Sigmoid colon (tissue), 7 donors: ENCODE results near the gene RIPOR1. TPM values are rescaled to one million over a fixed set of nuclear protein-coding genes. Genes with fewer than 3 reads are reported as not detected.
"Not testable (repeated sequence)": the region's sequence is repeated elsewhere in the genome, so short reads cannot be mapped to it uniquely, and the experiment has no call there.

Source experiments
- DNase-seq: peaks from one replicate; pipeline ENCODE4 v3.0.0-alpha.2; 2019
- H3K27ac ChIP-seq, 4 donors: fragments of 200-600 bp; sonication (generic); one replicate each; pipeline ENCODE4 v1.5.1; 2016 to 2019; ENCODE audit warnings: mild to moderate bottlenecking in 1 of 4
- H3K27me3 ChIP-seq, 3 donors: fragments of 200-600 bp; sonication (generic); one replicate each; pipeline ENCODE4 v1.5.1; 2019; ENCODE audit warnings: mild to moderate bottlenecking in 1 of 3
- H3K36me3 ChIP-seq, 4 donors: fragments of 200-600 bp; sonication (generic); one replicate each; pipeline ENCODE4 v1.5.1; 2016 to 2019
- H3K4me1 ChIP-seq, 4 donors: fragments of 200-600 bp; sonication (generic); one replicate each; pipeline ENCODE4 v1.5.1; 2017 to 2019
- H3K4me3 ChIP-seq, 4 donors: fragments of 200-600 bp; sonication (generic); one replicate each; pipeline ENCODE4 v1.5.1; 2017 to 2019; ENCODE audit warnings: mild to moderate bottlenecking in 2 of 4, moderate library complexity in 1 of 4
- H3K9me3 ChIP-seq, 4 donors: fragments of 200-600 bp in 3 of 4; sonication (generic) in 3 of 4; one replicate each; pipeline versions ENCODE4 v1.5.1 to v1.6.1; 2013 to 2019
- EP300 ChIP-seq, 4 donors: sonication (generic); formaldehyde crosslinking; IDR thresholded peaks; one replicate each; pipeline ENCODE4 v1.6.1; 2017; ENCODE audit warnings: antibody characterized with exemption in 4 of 4
- POLR2A ChIP-seq, 2 donors: fragments of 450-650 bp; IDR thresholded peaks; one replicate each; pipeline ENCODE4 v1.6.1; 2016; ENCODE audit warnings: antibody characterized with exemption in 2 of 2, mild to moderate bottlenecking in 2 of 2, moderate library complexity in 2 of 2
- POLR2AphosphoS5 ChIP-seq, 4 donors: sonication (generic); formaldehyde crosslinking; IDR thresholded peaks; one replicate each; pipeline ENCODE4 v1.6.1; 2017; ENCODE audit warnings: antibody characterized with exemption in 4 of 4
- WGBS, 2 donors: extraction: QIAGEN DNeasy Blood & Tissue Kit; methylation state at CpG; one replicate each; pipeline ENCODE4 v1.1.7; 2013; 5-methylcytosine and 5-hydroxymethylcytosine counted together
- intact Hi-C: fragments of 100-400 bp; cut with DNase I; formaldehyde crosslinking; loops from one replicate; pipeline ENCODE4 v1.15.1; 2023
- polyA plus RNA-seq, 3 donors: library from polyadenylated mRNA; stranded (reverse); fragments of 200-250 nt; gene quantifications; one replicate each; pipeline ENCODE4 v1.2.3, GENCODE V29; 2013
- total RNA-seq, 4 donors: library from RNA; depleted of rRNA; stranded (reverse); fragments of >200 nt; gene quantifications; one replicate each; pipeline ENCODE4 v1.1.0, GENCODE V29; 2016
- TF ChIP-seq, protein P1 (sequence below), 4 experiments: fragments of 450-650 bp in 3 of 4; fragments of 200-600 bp in 1 of 4; IDR thresholded peaks; one replicate each; pipeline ENCODE4 v1.5.1; 2016 to 2019; ENCODE audit warnings: antibody characterized with exemption in 4 of 4, mild to moderate bottlenecking in 3 of 4, moderate library complexity in 2 of 4
- donor health status: healthy with polysubstance abuse.
- donor health status: Bipolar disorder and iron deficiency.
- donor health status: healthy.

The RIPOR1 gene
- total and polyA plus RNA-seq, 7 donors, result 10.2 to 60.9 (median 26.7) TPM

GRCh38 chr16:67482233-67482924 is 46.2 kb upstream of the RIPOR1 start:
- H3K27ac ChIP-seq, result peak overlapping the region; percentile 80 to 98 (median 94)
- peaks cover 0 to 8% (median 0%) of the 10 kb centered on the region in 4 donors for H3K36me3 ChIP-seq
- H3K4me1 ChIP-seq, result peaks cover 0 to 45% (median 40%) of the 10 kb centered on the region in 4 donors
- DNase-seq, result no peak
- intact Hi-C loops, result loop anchor here (5.0 kb wide), 2 partner anchors 40 to 185 kb away; partner anchors contain the start of genes C16orf86 and ENKD1
- WGBS, 2 donors, result 76 to 84% methylated on average over 25 of the region's 25 CpGs
- TF ChIP-seq POLR2AphosphoS5 (IDR thresholded peaks at IDR 0.05) (no peak), EP300 (IDR thresholded peaks at IDR 0.05) (no peak), POLR2A (IDR thresholded peaks at IDR 0.05) (no peak)
- TF ChIP-seq, protein P1, sequence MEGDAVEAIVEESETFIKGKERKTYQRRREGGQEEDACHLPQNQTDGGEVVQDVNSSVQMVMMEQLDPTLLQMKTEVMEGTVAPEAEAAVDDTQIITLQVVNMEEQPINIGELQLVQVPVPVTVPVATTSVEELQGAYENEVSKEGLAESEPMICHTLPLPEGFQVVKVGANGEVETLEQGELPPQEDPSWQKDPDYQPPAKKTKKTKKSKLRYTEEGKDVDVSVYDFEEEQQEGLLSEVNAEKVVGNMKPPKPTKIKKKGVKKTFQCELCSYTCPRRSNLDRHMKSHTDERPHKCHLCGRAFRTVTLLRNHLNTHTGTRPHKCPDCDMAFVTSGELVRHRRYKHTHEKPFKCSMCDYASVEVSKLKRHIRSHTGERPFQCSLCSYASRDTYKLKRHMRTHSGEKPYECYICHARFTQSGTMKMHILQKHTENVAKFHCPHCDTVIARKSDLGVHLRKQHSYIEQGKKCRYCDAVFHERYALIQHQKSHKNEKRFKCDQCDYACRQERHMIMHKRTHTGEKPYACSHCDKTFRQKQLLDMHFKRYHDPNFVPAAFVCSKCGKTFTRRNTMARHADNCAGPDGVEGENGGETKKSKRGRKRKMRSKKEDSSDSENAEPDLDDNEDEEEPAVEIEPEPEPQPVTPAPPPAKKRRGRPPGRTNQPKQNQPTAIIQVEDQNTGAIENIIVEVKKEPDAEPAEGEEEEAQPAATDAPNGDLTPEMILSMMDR (IDR thresholded peaks at IDR 0.05), result no peak
- no peaks in the 10 kb centered on the region for H3K9me3 ChIP-seq
- H3K27me3 ChIP-seq, result no peaks in the 10 kb centered on the region
- peak overlapping the region; percentile 35 to 97 (median 90) for H3K4me3 ChIP-seq

DNA sequence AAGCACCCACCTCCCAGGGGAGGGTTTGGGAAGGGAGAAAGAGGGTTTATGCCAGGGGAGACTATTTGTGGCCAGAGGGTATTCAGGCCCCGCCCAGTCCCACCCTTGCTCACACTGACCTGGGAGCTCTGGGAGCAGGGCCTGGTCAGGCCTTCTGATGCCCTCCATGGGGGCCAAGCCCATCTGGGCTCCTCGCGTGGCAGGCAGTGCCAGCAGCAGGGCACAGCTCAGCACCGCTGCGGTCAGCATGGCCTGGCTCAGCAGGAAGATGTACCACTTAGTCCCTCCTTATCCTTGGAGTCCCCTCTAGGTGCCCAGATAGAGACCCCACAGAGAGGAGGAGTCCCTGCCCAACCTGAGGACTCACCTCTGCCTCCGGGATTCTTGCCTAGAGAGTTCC is 45.5 kb upstream of the RIPOR1 start, which contains the start of gene AGRP:
Gene AGRP, minus strand, starts transcription at position 398 of the 400 bp plus-strand sequence. Its CDS starts 149 bp downstream, at position 249.
- Histone ChIP-seq H3K36me3 (peaks cover 0 to 8% (median 0%) of the 10 kb centered on the region in 4 donors), H3K4me3 (no peak within 1 kb of the TSS), H3K9me3 (no peaks in the 10 kb centered on the region), H3K27me3 (no peaks in the 10 kb centered on the region), H3K4me1 (peaks cover 0 to 42% (median 38%) of the 10 kb centered on the region in 4 donors), H3K27ac (peak within 1 kb of the TSS; percentile 80 to 98 (median 94))
- intact Hi-C loops, result loop anchor here (5.0 kb wide), 2 partner anchors 39 to 184 kb away; partner anchors contain the start of genes C16orf86 and ENKD1
- no peak for DNase-seq
- 97 to 99% methylated on average over 6 of the region's 6 CpGs for WGBS, 2 donors
- TF ChIP-seq POLR2AphosphoS5 (IDR thresholded peaks at IDR 0.05) (no peak), POLR2A (IDR thresholded peaks at IDR 0.05) (no peak), EP300 (IDR thresholded peaks at IDR 0.05) (no peak)
- TF ChIP-seq, protein P1 (IDR thresholded peaks at IDR 0.05), result no peak

DNA sequence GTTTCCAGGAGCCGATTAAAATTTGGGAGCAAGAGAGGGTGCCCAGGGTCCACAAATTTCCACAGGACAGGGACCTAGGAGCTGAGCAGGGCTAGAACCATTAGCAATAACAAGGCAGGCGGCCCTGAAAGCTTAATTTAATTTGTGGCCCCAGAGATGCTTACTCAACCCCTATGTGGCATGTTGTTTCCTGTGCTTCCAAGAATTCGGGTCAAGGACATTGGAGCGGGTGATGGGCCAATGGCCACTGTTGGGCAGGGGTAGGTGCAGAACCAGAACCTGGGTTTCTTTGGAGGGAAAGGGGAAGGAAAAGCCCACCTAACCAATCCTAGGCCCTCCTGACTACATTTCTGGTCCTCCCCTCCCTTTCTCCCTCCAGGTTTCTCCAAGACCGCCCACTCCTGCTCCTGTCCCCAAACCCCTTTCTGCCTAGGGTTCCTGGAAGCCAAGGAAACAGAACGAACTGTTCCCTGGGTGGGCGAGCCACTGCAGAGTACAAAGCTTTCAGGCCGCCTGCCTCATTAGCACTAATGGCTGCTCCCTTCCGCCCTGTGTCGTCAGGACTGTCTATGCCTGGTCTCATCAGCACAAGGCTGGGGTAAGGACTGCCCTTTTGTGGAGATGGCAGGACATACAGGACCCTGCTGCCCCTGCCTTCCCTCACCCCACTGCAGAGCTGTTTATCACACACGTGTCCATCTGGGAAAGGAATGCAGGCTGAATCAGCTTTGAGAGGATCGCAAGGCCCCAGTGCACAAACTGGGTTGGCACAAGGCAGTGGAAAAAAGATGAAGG is 44.7 kb upstream of the RIPOR1 start:
- TF ChIP-seq, protein P1 (IDR thresholded peaks at IDR 0.05), result no peak
- no peak for TF ChIP-seq POLR2AphosphoS5 (IDR thresholded peaks at IDR 0.05)
- TF ChIP-seq POLR2A (IDR thresholded peaks at IDR 0.05), result no peak
- no peak for TF ChIP-seq EP300 (IDR thresholded peaks at IDR 0.05)
- Histone ChIP-seq H3K27ac (peak overlapping the region in 2 of 4 donors; percentile 25 to 98), H3K4me1 (peaks cover 0 to 43% (median 36%) of the 10 kb centered on the region in 4 donors), H3K36me3 (peaks cover 0 to 8% (median 0%) of the 10 kb centered on the region in 4 donors), H3K27me3 (no peaks in the 10 kb centered on the region), H3K4me3 (no peak overlapping the region), H3K9me3 (no peaks in the 10 kb centered on the region)
- 90 to 95% methylated on average over 12 of the region's 12 CpGs for WGBS, 2 donors
- intact Hi-C loops, result loop anchor here (5.0 kb wide), 2 partner anchors 38 to 183 kb away; partner anchors contain the start of genes C16orf86 and ENKD1
- no peak for DNase-seq

GRCh38 chr16:67486805-67487204 is 41.8 kb upstream of the RIPOR1 start:
- H3K36me3 ChIP-seq, result peaks cover 0 to 8% (median 0%) of the 10 kb centered on the region in 4 donors
- H3K27ac ChIP-seq, result peak overlapping the region in 2 of 4 donors; percentile 25 to 33
- no peak overlapping the region for H3K4me3 ChIP-seq
- intact Hi-C loops, result no loop called here
- no peaks in the 10 kb centered on the region for H3K9me3 ChIP-seq
- DNase-seq, result no peak
- H3K4me1 ChIP-seq, result peaks cover 5 to 55% (median 43%) of the 10 kb centered on the region in 4 donors
- WGBS, 2 donors, result 73 to 85% methylated on average over 3 of the region's 3 CpGs
- H3K27me3 ChIP-seq, result no peaks in the 10 kb centered on the region
- TF ChIP-seq, protein P1 (IDR thresholded peaks at IDR 0.05), result no peak
- TF ChIP-seq POLR2AphosphoS5 (IDR thresholded peaks at IDR 0.05) (no peak), EP300 (IDR thresholded peaks at IDR 0.05) (no peak), POLR2A (IDR thresholded peaks at IDR 0.05) (no peak)

- not testable (repeated sequence) for H3K27me3 ChIP-seq
- H3K4me1 ChIP-seq, result peaks cover 5 to 48% (median 35%) of the 10 kb centered on the region in 4 donors
- peak overlapping the region in 2 of 4 donors; percentile 80 to 83 for H3K27ac ChIP-seq
Observed at GRCh38 chr16:67487561-67487960, 41.1 kb upstream of the RIPOR1 start.

More at GRCh38 chr16:67487561-67487960, 41.1 kb upstream of the RIPOR1 start:
- DNase-seq, intact Hi-C loops, H3K36me3 ChIP-seq, H3K9me3 ChIP-seq, H3K4me3 ChIP-seq: not testable (repeated sequence)
- 94% methylated on average over 4 of the region's 4 CpGs for WGBS, 2 donors
